Endodermal cell (in vitro differentiated cells): ENCODE data around the gene RAB40C. TPM values are rescaled to one million over a fixed set of nuclear protein-coding genes. Genes with fewer than 3 reads are reported as not detected.

Source experiments
- DNase-seq: peaks from one replicate; pipeline ENCODE4 v3.0.0-alpha.2; 2017
- H3K27ac ChIP-seq: 2 replicates; pipeline ENCODE4 v1.5.1; 2013; ENCODE audit warnings: mild to moderate bottlenecking, low read depth, low read length, moderate library complexity
- H3K27me3 ChIP-seq: 2 replicates; pipeline ENCODE4 v1.6.1; 2013; ENCODE audit warnings: mild to moderate bottlenecking, low read length, moderate library complexity; ENCODE audit not compliant: insufficient read depth, control insufficient read depth, poor library complexity, severe bottlenecking
- H3K36me3 ChIP-seq: 2 replicates; pipeline ENCODE4 v1.7.0; 2013; ENCODE audit warnings: mild to moderate bottlenecking, low read length, moderate library complexity; ENCODE audit not compliant: control insufficient read depth, insufficient read depth
- H3K4me1 ChIP-seq: one replicate; pipeline ENCODE4 v1.7.0; 2013; ENCODE audit warnings: low read length; ENCODE audit not compliant: control insufficient read depth, insufficient read depth
- H3K4me3 ChIP-seq: 2 replicates; pipeline ENCODE4 v1.5.1; 2013; ENCODE audit warnings: mild to moderate bottlenecking, low read length, moderate library complexity
- H3K9ac ChIP-seq: 2 replicates; pipeline ENCODE4 v1.6.1; 2013; ENCODE audit warnings: mild to moderate bottlenecking, low read length, moderate library complexity; ENCODE audit not compliant: poor library complexity, severe bottlenecking; ENCODE audit errors: extremely low read depth
- H3K9me3 ChIP-seq: 2 replicates; pipeline ENCODE4 v1.6.1; 2013; ENCODE audit warnings: mild to moderate bottlenecking, low read length, moderate library complexity; ENCODE audit not compliant: control insufficient read depth
- H3K27ac Mint-ChIP-seq: 2 replicates; pipeline ENCODE4 v1.8.0; 2020; ENCODE audit warnings: mixed read lengths
- H3K27me3 Mint-ChIP-seq: 2 replicates; pipeline ENCODE4 v1.8.0; 2021; ENCODE audit warnings: mild to moderate bottlenecking, mixed read lengths; ENCODE audit not compliant: insufficient read depth
- H3K36me3 Mint-ChIP-seq: 2 replicates; pipeline ENCODE4 v1.8.0; 2020; ENCODE audit warnings: low read depth, mixed read lengths
- H3K4me1 Mint-ChIP-seq: 2 replicates; pipeline ENCODE4 v1.8.0; 2020; ENCODE audit warnings: mixed read lengths
- H3K4me3 Mint-ChIP-seq: 2 replicates; pipeline ENCODE4 v1.8.0; 2020; ENCODE audit warnings: mild to moderate bottlenecking, moderate library complexity, mixed read lengths
- H3K9me3 Mint-ChIP-seq: 2 replicates; pipeline ENCODE4 v1.8.0; 2020; ENCODE audit warnings: mild to moderate bottlenecking, mixed read lengths
- WGBS, 2 experiments: methylation state at CpG; one replicate each; pipeline versions ENCODE4 v1.1.5 to v1.1.7; 2013; ENCODE audit warnings: missing lambda C conversion rate in 2 of 2, mixed read lengths in 1 of 2; ENCODE audit not compliant: insufficient coverage in 1 of 2, insufficient read length in 1 of 2; 5-methylcytosine and 5-hydroxymethylcytosine counted together
- total RNA-seq, 2 donors: library from RNA; stranded (reverse); fragmentation: NEBNext Ultra II Directional in 1 of 2; extraction: Animal tissue kit (Norgen Biotek cat#: 25700) in 1 of 2; gene quantifications; 2 replicates in 1 of 2; 3 replicates in 1 of 2; pipeline ENCODE4 v1.2.1, GENCODE V29; 2021
- TF ChIP-seq, protein P1 (sequence below): fragments of 200-600 bp; sonication (generic); conservative IDR thresholded peaks from 2 replicates; pipeline ENCODE4 v1.5.0; 2021; ENCODE audit warnings: antibody characterized with exemption, mild to moderate bottlenecking

RAB40C gene
- total RNA-seq, 2 donors from 2014 or later, result 21.3 to 25.9 TPM

DNA sequence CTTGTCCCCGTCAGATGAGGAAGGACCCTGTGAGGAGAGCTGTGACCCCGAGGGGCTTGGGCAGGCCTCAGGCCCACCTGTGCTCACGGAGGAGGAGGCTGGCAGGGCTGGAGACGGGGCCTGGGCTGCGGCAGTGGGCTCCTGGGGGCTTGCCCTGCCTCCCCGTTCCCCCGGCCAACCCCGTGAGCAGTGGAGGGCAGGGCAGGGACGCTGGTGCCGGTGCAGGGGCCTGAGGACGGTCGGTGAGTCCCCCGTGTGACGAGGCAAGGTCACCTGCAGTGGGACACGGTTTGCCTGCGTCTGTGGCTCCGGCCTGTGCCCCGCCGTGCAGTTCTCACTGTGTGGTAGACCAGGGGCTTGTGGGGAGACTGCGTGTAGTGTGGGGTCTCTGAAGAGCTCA is 69.8 kb downstream of the RAB40C start:
- no peak overlapping the region for H3K4me3 Mint-ChIP-seq
- H3K36me3 Mint-ChIP-seq, result peaks cover 8% of the 10 kb centered on the region
- H3K27me3 ChIP-seq, result no peaks in the 10 kb centered on the region
- H3K9ac ChIP-seq, result no peak overlapping the region
- DNase-seq, result no peak
- H3K4me1 Mint-ChIP-seq, result peaks cover 3% of the 10 kb centered on the region
- no peaks in the 10 kb centered on the region for H3K27me3 Mint-ChIP-seq
- no peaks in the 10 kb centered on the region for H3K9me3 ChIP-seq
- WGBS, 2 experiments, result 92 to 94% methylated on average over 8 to 20 of the region's 20 CpGs
- H3K9me3 Mint-ChIP-seq, result no peaks in the 10 kb centered on the region
- H3K4me3 ChIP-seq, result no peak overlapping the region
- H3K4me1 ChIP-seq, result no peaks in the 10 kb centered on the region
- TF ChIP-seq, protein P1, sequence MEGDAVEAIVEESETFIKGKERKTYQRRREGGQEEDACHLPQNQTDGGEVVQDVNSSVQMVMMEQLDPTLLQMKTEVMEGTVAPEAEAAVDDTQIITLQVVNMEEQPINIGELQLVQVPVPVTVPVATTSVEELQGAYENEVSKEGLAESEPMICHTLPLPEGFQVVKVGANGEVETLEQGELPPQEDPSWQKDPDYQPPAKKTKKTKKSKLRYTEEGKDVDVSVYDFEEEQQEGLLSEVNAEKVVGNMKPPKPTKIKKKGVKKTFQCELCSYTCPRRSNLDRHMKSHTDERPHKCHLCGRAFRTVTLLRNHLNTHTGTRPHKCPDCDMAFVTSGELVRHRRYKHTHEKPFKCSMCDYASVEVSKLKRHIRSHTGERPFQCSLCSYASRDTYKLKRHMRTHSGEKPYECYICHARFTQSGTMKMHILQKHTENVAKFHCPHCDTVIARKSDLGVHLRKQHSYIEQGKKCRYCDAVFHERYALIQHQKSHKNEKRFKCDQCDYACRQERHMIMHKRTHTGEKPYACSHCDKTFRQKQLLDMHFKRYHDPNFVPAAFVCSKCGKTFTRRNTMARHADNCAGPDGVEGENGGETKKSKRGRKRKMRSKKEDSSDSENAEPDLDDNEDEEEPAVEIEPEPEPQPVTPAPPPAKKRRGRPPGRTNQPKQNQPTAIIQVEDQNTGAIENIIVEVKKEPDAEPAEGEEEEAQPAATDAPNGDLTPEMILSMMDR, result no peak
- H3K27ac Mint-ChIP-seq, result no peak overlapping the region
- no peak overlapping the region for H3K27ac ChIP-seq
- H3K36me3 ChIP-seq, result no peaks in the 10 kb centered on the region

DNA sequence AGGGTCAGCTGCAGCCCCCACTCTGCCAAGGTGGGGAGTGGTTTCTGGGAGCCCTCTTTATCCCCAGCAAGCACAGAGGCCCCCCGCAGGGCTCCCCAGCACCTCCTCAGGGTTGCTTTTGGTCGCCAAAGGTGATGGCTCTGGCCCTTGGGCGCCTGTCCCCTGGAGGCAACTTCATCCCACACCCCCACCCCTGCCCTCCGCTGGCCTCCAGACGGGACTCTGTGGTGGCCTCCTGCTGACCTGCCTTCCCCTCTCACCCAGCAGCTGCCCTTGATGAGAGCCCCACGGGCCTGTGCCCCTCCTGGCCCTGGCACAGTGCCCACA is 70.2 kb downstream of the RAB40C start:
- no peaks in the 10 kb centered on the region for H3K9me3 ChIP-seq
- H3K9ac ChIP-seq, result no peak overlapping the region
- Mint-ChIP-seq H3K27me3 (no peaks in the 10 kb centered on the region), H3K36me3 (peaks cover 8% of the 10 kb centered on the region), H3K27ac (no peak overlapping the region), H3K4me3 (no peak overlapping the region), H3K4me1 (peaks cover 3% of the 10 kb centered on the region), H3K9me3 (no peaks in the 10 kb centered on the region)
- H3K4me3 ChIP-seq, result no peak overlapping the region
- WGBS, 2 experiments, result 88 to 97% methylated on average over 5 to 6 of the region's 6 CpGs
- H3K36me3 ChIP-seq, result no peaks in the 10 kb centered on the region
- H3K27me3 ChIP-seq, result no peaks in the 10 kb centered on the region
- TF ChIP-seq, protein P1, result no peak
- no peak for DNase-seq
- H3K27ac ChIP-seq, result no peak overlapping the region
- no peaks in the 10 kb centered on the region for H3K4me1 ChIP-seq

DNA sequence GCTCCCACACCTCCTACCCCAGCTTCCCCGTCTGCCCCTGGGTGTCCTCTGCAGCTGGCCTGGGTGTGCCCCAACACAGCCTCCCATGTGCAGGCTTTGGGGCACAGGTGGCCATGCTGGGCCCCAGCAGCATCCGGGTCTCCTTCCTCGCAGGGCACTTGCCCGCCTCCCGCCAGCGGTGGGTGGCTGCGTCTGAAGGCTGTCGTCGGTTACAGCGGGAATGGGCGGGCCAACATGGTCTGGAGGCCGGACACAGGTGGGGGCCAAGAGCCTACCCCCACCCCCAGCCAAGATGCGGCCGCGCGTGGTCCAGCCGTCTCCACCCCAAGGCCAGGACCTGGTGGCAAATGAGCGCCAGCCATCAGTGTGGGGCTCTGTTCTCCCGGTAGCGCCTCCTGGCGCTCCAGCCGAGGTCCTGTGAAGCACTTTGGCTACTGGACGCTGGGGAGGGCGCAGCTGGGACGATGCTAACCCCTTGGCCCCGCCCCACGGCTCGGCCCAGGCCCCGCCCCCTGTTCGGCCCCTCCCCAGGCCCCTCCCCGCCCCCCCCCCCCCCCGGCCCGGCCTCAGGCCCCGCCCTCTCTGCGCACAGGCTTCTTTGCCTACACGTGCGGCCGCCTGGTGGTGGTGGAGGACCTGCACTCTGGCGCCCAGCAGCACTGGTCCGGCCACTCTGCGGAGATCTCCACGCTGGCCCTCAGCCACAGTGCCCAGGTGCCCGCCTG is 70.8 kb downstream of the RAB40C start:
- peak overlapping the region; percentile 39 for H3K27ac Mint-ChIP-seq
- no peaks in the 10 kb centered on the region for H3K27me3 Mint-ChIP-seq
- H3K4me1 ChIP-seq, result no peaks in the 10 kb centered on the region
- no peak overlapping the region for H3K9ac ChIP-seq
- peak; percentile 97 for DNase-seq
- H3K4me3 ChIP-seq, result no peak overlapping the region
- peaks cover 8% of the 10 kb centered on the region for H3K36me3 Mint-ChIP-seq
- H3K27ac ChIP-seq, result no peak overlapping the region
- H3K27me3 ChIP-seq, result no peaks in the 10 kb centered on the region
- H3K9me3 ChIP-seq, result no peaks in the 10 kb centered on the region
- 34 to 52% methylated on average over 10 to 35 of the region's 43 CpGs for WGBS, 2 experiments
- H3K9me3 Mint-ChIP-seq, result no peaks in the 10 kb centered on the region
- no peaks in the 10 kb centered on the region for H3K36me3 ChIP-seq
- H3K4me3 Mint-ChIP-seq, result no peak overlapping the region
- H3K4me1 Mint-ChIP-seq, result peaks cover 3% of the 10 kb centered on the region
- TF ChIP-seq, protein P1, result peak; percentile 77
